GM13976 (cell line): ENCODE results near the gene NINL.
"Not testable (repeated sequence)": the region's sequence is repeated elsewhere in the genome, so short reads cannot be mapped to it uniquely, and the experiment has no call there.

Source experiments
- DNase-seq: peaks from one replicate; pipeline ENCODE4 v3.0.0; 2012; ENCODE audit warnings: low spot score
- CTCF ChIP-seq: IDR thresholded peaks from 2 replicates; pipeline ENCODE4 v1.5.1; 2012; ENCODE audit warnings: borderline replicate concordance, mild to moderate bottlenecking; ENCODE audit not compliant: insufficient read depth; ENCODE audit errors: extremely low read depth, missing control alignments, control extremely low read depth
- in situ Hi-C: fragments of 300-500 bp; cut with MboI; formaldehyde crosslinking; loops from one replicate; pipeline ENCODE4 v1.12.0; 2022; ENCODE audit warnings: low sequenced_read_pairs, mixed read lengths, inconsistent platforms; ENCODE audit not compliant: unreplicated experiment

The NINL gene

GRCh38 chr20:25584905-25585704 lies at the start of gene NINL:
TSS of gene NINL (minus strand) at chr20:25585531. CDS start at chr20:25526587, 58,944 bp downstream.
- DNase-seq: peak; percentile 77
- in situ Hi-C loops: no loop called here
- TF ChIP-seq CTCF: no peak

- in situ Hi-C loops: no loop called here
- no peak for DNase-seq
- TF ChIP-seq CTCF: no peak
Measured at GRCh38 chr20:25632940-25633790, 47.8 kb upstream of the NINL start.

GRCh38 chr20:25630615-25631014 lies 45.3 kb upstream of the NINL start:
- DNase-seq, in situ Hi-C loops: not testable (repeated sequence)

- DNase-seq: no peak
- TF ChIP-seq CTCF: no peak
- in situ Hi-C loops: no loop called here
Measured at GRCh38 chr20:25629816-25630499, 44.6 kb upstream of the NINL start.

- no peak for TF ChIP-seq CTCF
- no peak for DNase-seq
- in situ Hi-C loops: no loop called here
Measured at GRCh38 chr20:25626779-25627178, 41.4 kb upstream of the NINL start.

GRCh38 chr20:25624500-25624939 lies 39.2 kb upstream of the NINL start:
- TF ChIP-seq CTCF: no peak
- no peak for DNase-seq
- in situ Hi-C loops: no loop called here
